CD14-positive monocyte (primary cell): ENCODE data around the gene TMEM175. TPM values are rescaled to one million over a fixed set of nuclear protein-coding genes. Genes with fewer than 3 reads are reported as not detected.
A peak's percentile ranks its signal among the peaks of the same experiment; 100 is the strongest.

Source experiments
- DNase-seq, 3 donors: peaks; one replicate each; pipeline ENCODE4 v3.0.0-alpha.2; 2011 to 2022
- H2AFZ ChIP-seq: 2 replicates; pipeline ENCODE4 v1.6.0; 2012; ENCODE audit warnings: mild to moderate bottlenecking, low read depth, low read length, inconsistent platforms; ENCODE audit not compliant: insufficient read depth, poor library complexity, severe bottlenecking
- H3K27ac ChIP-seq, 2 donors: 1 replicate in 1 of 2; 2 replicates in 1 of 2; pipeline ENCODE4 v1.5.1; 2012 to 2013; ENCODE audit warnings: low read length in 2 of 2, control low read depth in 1 of 2, inconsistent platforms in 1 of 2, low read depth in 1 of 2, mild to moderate bottlenecking in 1 of 2
- H3K27me3 ChIP-seq, 2 donors: one replicate each; pipeline versions ENCODE4 v1.6.0 to v1.6.1; 2011 to 2013; ENCODE audit warnings: low read length in 2 of 2; ENCODE audit not compliant: control insufficient read depth in 2 of 2, insufficient read depth in 2 of 2
- H3K36me3 ChIP-seq, 2 donors: replicated peaks in 1 of 2; 1 replicate in 1 of 2; 2 replicates in 1 of 2; pipeline versions ENCODE4 v1.5.1 to v1.6.1; 2012 to 2013; ENCODE audit warnings: low read length in 2 of 2, control low read depth in 1 of 2, inconsistent platforms in 1 of 2, mild to moderate bottlenecking in 1 of 2; ENCODE audit not compliant: insufficient read depth in 2 of 2, control insufficient read depth in 1 of 2
- H3K4me1 ChIP-seq, 2 donors: 1 replicate in 1 of 2; 2 replicates in 1 of 2; pipeline versions ENCODE4 v1.5.1 to v1.6.1; 2012 to 2013; ENCODE audit warnings: low read length in 2 of 2, control low read depth in 1 of 2, inconsistent platforms in 1 of 2, mild to moderate bottlenecking in 1 of 2, moderate library complexity in 1 of 2; ENCODE audit not compliant: insufficient read depth in 2 of 2, control insufficient read depth in 1 of 2
- H3K4me2 ChIP-seq: replicated peaks from 2 replicates; pipeline ENCODE3; 2012; ENCODE audit warnings: low read length, moderate library complexity, mild to moderate bottlenecking; ENCODE audit not compliant: poor library complexity, severe bottlenecking; ENCODE audit errors: extremely low read depth
- H3K4me3 ChIP-seq, 3 experiments: fragments of 200-600 bp in 1 of 3; sonication (generic) in 1 of 3; replicated peaks in 1 of 3; 1 replicate in 2 of 3; 2 replicates in 1 of 3; pipeline ENCODE4 v1.5.1; 2011 to 2013; ENCODE audit warnings: low read length in 3 of 3, mild to moderate bottlenecking in 3 of 3, control low read depth in 2 of 3, low read depth in 2 of 3, inconsistent platforms in 1 of 3, moderate library complexity in 1 of 3
- H3K79me2 ChIP-seq: 2 replicates; pipeline ENCODE4 v1.6.0; 2012; ENCODE audit warnings: mild to moderate bottlenecking, control low read depth, inconsistent platforms, low read length, moderate library complexity; ENCODE audit not compliant: insufficient read depth
- H3K9ac ChIP-seq: 2 replicates; pipeline ENCODE4 v1.6.0; 2017; ENCODE audit warnings: low read length, mild to moderate bottlenecking; ENCODE audit not compliant: insufficient read depth, poor library complexity, severe bottlenecking
- H3K9me3 ChIP-seq, 2 donors: replicated peaks in 1 of 2; 1 replicate in 1 of 2; 2 replicates in 1 of 2; pipeline versions ENCODE4 v1.5.1 to v1.6.1; 2012 to 2013; ENCODE audit warnings: low read length in 2 of 2, control low read depth in 1 of 2; ENCODE audit not compliant: control insufficient read depth in 1 of 2, insufficient read depth in 1 of 2
- H4K20me1 ChIP-seq: 2 replicates; pipeline ENCODE4 v1.6.0; 2012; ENCODE audit warnings: mild to moderate bottlenecking, low read length, control low read depth, moderate library complexity; ENCODE audit not compliant: insufficient read depth
- H3K27ac Mint-ChIP-seq, 7 donors: one replicate each; pipeline ENCODE4 v1.8.0; 2020; ENCODE audit warnings: mild to moderate bottlenecking in 7 of 7, mixed read lengths in 7 of 7, moderate library complexity in 6 of 7, inconsistent platforms in 2 of 7
- H3K27me3 Mint-ChIP-seq, 3 donors: one replicate each; pipeline ENCODE4 v1.8.0; 2021 to 2022; ENCODE audit warnings: low read depth in 3 of 3, mild to moderate bottlenecking in 3 of 3, mixed read lengths in 3 of 3, moderate library complexity in 3 of 3, inconsistent platforms in 1 of 3
- H3K36me3 Mint-ChIP-seq, 2 donors: one replicate each; pipeline ENCODE4 v1.8.0; 2020; ENCODE audit warnings: mixed read lengths in 2 of 2, inconsistent platforms in 1 of 2, mild to moderate bottlenecking in 1 of 2
- H3K4me1 Mint-ChIP-seq: one replicate; pipeline ENCODE4 v1.8.0; 2020; ENCODE audit warnings: mild to moderate bottlenecking, mixed read lengths
- H3K4me3 Mint-ChIP-seq, 2 donors: one replicate each; pipeline ENCODE4 v1.8.0; 2020; ENCODE audit warnings: mild to moderate bottlenecking in 2 of 2, mixed read lengths in 2 of 2, moderate library complexity in 1 of 2
- H3K9me3 Mint-ChIP-seq, 7 donors: one replicate each; pipeline ENCODE4 v1.8.0; 2020 to 2022; ENCODE audit warnings: mixed read lengths in 7 of 7, mild to moderate bottlenecking in 6 of 7, moderate library complexity in 6 of 7, inconsistent platforms in 2 of 7
- CTCF ChIP-seq: fragments of 200-600 bp; IDR thresholded peaks from one replicate; pipeline ENCODE4 v1.8.0; 2022; ENCODE audit warnings: antibody characterized with exemption, mild to moderate bottlenecking
- WGBS: methylation state at CpG from one replicate; pipeline ENCODE4 v1.1.5; 2013; ENCODE audit warnings: missing lambda C conversion rate; ENCODE audit not compliant: insufficient coverage; 5-methylcytosine and 5-hydroxymethylcytosine counted together
- intact Hi-C, 2 donors: fragments of 100-400 bp; cut with micrococcal nuclease; formaldehyde crosslinking; loops; one replicate each; pipeline versions ENCODE4 v1.15.0 to v1.15.1; 2023
- polyA plus RNA-seq, 3 donors: library from polyadenylated mRNA; depleted of rRNA in 1 of 3; unstranded in 2 of 3; stranded (reverse) in 1 of 3; fragments of 300-500 nt in 2 of 3; fragments of >200 nt in 1 of 3; fragmentation: Illumina TruSeq in 2 of 3; gene quantifications; 1 replicate in 2 of 3; 2 replicates in 1 of 3; pipeline ENCODE4 v1.2.3, GENCODE V29; 2012 to 2021

TMEM175 gene
- polyA plus RNA-seq, 3 donors: 18.9 to 216 (median 20.7) TPM

- H3K27ac ChIP-seq: no peak overlapping the region
- Mint-ChIP-seq H3K4me3 (peak overlapping the region in 1 of 2 donors; percentile 83), H3K36me3 (no peaks in the 10 kb centered on the region), H3K4me1 (peaks cover 4% of the 10 kb centered on the region), H3K9me3 (peaks cover 2 to 35% (median 5%) of the 10 kb centered on the region in 7 donors), H3K27me3 (peaks cover 66 to 90% (median 68%) of the 10 kb centered on the region in 3 donors), H3K27ac (no peak overlapping the region)
- TF ChIP-seq CTCF: no peak
- H3K4me1 ChIP-seq: peaks cover 7 to 12% of the 10 kb centered on the region in 2 donors
- H2AFZ ChIP-seq: no peak overlapping the region
- no peak overlapping the region for H3K4me3 ChIP-seq
- intact Hi-C loops: loop anchor here (10.0 kb wide), 1 partner anchor 583 kb away; no protein-coding TSS in a partner anchor
- H3K36me3 ChIP-seq: no peaks in the 10 kb centered on the region
- H3K9ac ChIP-seq: no peak overlapping the region
- 27% methylated on average over 47 of the region's 48 CpGs for WGBS
- peaks cover 20 to 81% of the 10 kb centered on the region in 2 donors for H3K27me3 ChIP-seq
- peaks cover 2 to 8% of the 10 kb centered on the region in 2 donors for H3K9me3 ChIP-seq
- no peak overlapping the region for H3K4me2 ChIP-seq
- peaks cover 26% of the 10 kb centered on the region for H4K20me1 ChIP-seq
- no peak for DNase-seq
- no peaks in the 10 kb centered on the region for H3K79me2 ChIP-seq
Observed at GRCh38 chr4:1001561-1002130, 69.4 kb downstream of the TMEM175 start.

- 1% methylated on average over 54 of the region's 54 CpGs for WGBS
- H3K27ac Mint-ChIP-seq: no peak overlapping the region
- H3K4me3 Mint-ChIP-seq: peak overlapping the region; percentile 41 to 83
- H3K9ac ChIP-seq: no peak overlapping the region
- H3K79me2 ChIP-seq: no peaks in the 10 kb centered on the region
- no peak for TF ChIP-seq CTCF
- H3K9me3 ChIP-seq: peaks cover 5 to 7% of the 10 kb centered on the region in 2 donors
- peaks cover 6 to 35% (median 11%) of the 10 kb centered on the region in 7 donors for H3K9me3 Mint-ChIP-seq
- DNase-seq: peak in 2 of 3 donors; percentile 16 to 36
- no peak overlapping the region for H3K27ac ChIP-seq
- no peaks in the 10 kb centered on the region for H3K36me3 Mint-ChIP-seq
- H3K4me1 ChIP-seq: peaks cover 7 to 12% of the 10 kb centered on the region in 2 donors
- no peaks in the 10 kb centered on the region for H3K36me3 ChIP-seq
- intact Hi-C loops: loop anchor here (10.0 kb wide), 1 partner anchor 583 kb away; no protein-coding TSS in a partner anchor
- H3K4me2 ChIP-seq: peak overlapping the region; percentile 11
- peaks cover 65 to 90% (median 68%) of the 10 kb centered on the region in 3 donors for H3K27me3 Mint-ChIP-seq
- H4K20me1 ChIP-seq: peaks cover 23% of the 10 kb centered on the region
- H2AFZ ChIP-seq: no peak overlapping the region
- H3K4me3 ChIP-seq: no peak overlapping the region
- H3K27me3 ChIP-seq: peaks cover 18 to 82% of the 10 kb centered on the region in 2 donors
- peaks cover 3% of the 10 kb centered on the region for H3K4me1 Mint-ChIP-seq
Observed at GRCh38 chr4:1002131-1002630, 69.9 kb downstream of the TMEM175 start.
